HFF-Myc (cell line): ENCODE data around the gene ARRDC2.

Source experiments
- DNase-seq: peaks from one replicate; pipeline ENCODE4 v3.0.0-alpha.2; 2011; ENCODE audit warnings: low read depth; ENCODE audit errors: extremely low read depth
- H3K4me3 ChIP-seq: replicated peaks from 2 replicates; pipeline ENCODE4 v1.5.1; 2011; ENCODE audit warnings: low read depth, mild to moderate bottlenecking, control low read depth, low read length
- CTCF ChIP-seq: IDR thresholded peaks from 2 replicates; pipeline ENCODE4 v1.5.1; 2012; ENCODE audit warnings: mild to moderate bottlenecking, low read depth, low read length, control low read depth; ENCODE audit errors: missing control alignments

Gene ARRDC2

GRCh38 chr19:17988161-17988560, 19.8 kb upstream of the ARRDC2 start:
- no peak overlapping the region for H3K4me3 ChIP-seq
- TF ChIP-seq CTCF = no peak
- DNase-seq = no peak

- DNase-seq = no peak
- H3K4me3 ChIP-seq = no peak overlapping the region
- TF ChIP-seq CTCF = no peak
Observed at GRCh38 chr19:17989425-17990094, 18.4 kb upstream of the ARRDC2 start.

- no peak for DNase-seq
- no peak for TF ChIP-seq CTCF
- no peak overlapping the region for H3K4me3 ChIP-seq
Observed at GRCh38 chr19:17993076-17993813, 14.7 kb upstream of the ARRDC2 start.

- no peak for DNase-seq
- no peak overlapping the region for H3K4me3 ChIP-seq
- TF ChIP-seq CTCF = peak; percentile 88
Observed at GRCh38 chr19:17996826-17997316, 11.1 kb upstream of the ARRDC2 start.

- DNase-seq = no peak
- H3K4me3 ChIP-seq = no peak overlapping the region
- TF ChIP-seq CTCF = no peak
Observed at GRCh38 chr19:17997969-17998826, 9.8 kb upstream of the ARRDC2 start.

- H3K4me3 ChIP-seq = no peak overlapping the region
- TF ChIP-seq CTCF = no peak
- DNase-seq = no peak
Observed at GRCh38 chr19:17998827-17999150, 9.2 kb upstream of the ARRDC2 start.
